Measurements from ENCODE around the gene SRSF10.

The SRSF10 gene

DNA sequence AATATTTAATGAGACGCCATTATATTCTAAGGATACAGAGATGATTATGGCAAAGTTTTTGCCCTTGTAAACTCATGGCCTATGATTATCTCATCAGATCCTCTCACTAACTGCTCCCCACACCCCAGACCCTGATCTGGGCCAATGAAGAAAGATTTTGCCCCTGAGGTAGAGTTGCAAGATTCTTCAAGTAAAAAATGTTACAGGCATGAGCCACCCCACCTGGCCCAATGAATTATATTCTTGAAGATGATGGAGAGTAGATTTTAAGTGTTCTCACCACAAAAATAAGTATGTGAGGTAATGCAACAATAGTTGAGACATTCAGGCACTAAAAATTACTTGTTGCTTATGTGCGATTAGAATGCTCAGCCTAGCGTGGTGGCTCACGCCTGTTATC lies 65.2 kb downstream of the SRSF10 start:
- DNase-seq (ENCODE audit: low read depth in 2 of 3, low spot score in 1 of 3): no peak

All from stimulated activated CD4-positive, alpha-beta T cell treated with anti-CD3 and anti-CD28 coated beads, Interleukin-12 subunit alpha, Interleukin-12 subunit beta, amount 100 ng/mL, for 48 hours (primary cell).